CD8-positive, alpha-beta memory T cell (primary cell): ENCODE data around the gene CTSV. TPM values are rescaled to one million over a fixed set of nuclear protein-coding genes. Genes with fewer than 3 reads are reported as not detected.
"Not testable (repeated sequence)": the region's sequence is repeated elsewhere in the genome, so short reads cannot be mapped to it uniquely, and the experiment has no call there.

ENCODE experiments used
- CTCF ChIA-PET: fragments of 350-600 bp; sonication (Branson Sonifier 250); formaldehyde crosslinking; loops from one replicate; lab custom pipeline; 2021; ENCODE audit warnings: antibody characterized with exemption; lab: Charles Lee
- POLR2A ChIA-PET: fragments of 350-600 bp; sonication (Branson Sonifier 250); formaldehyde crosslinking; loops from one replicate; lab custom pipeline; 2021; ENCODE audit warnings: antibody characterized with exemption; lab: Charles Lee
- DNase-seq, 5 donors: peaks; one replicate each; pipeline versions ENCODE4 v3.0.0 to v3.0.0-alpha.2; 2020 to 2022; ENCODE audit warnings: mixed read lengths in 1 of 5
- H3K27ac ChIP-seq: one replicate; pipeline ENCODE4 v1.7.0; 2013; ENCODE audit warnings: low read depth, mild to moderate bottlenecking, low read length, moderate library complexity
- H3K27me3 ChIP-seq: 2 replicates; pipeline ENCODE4 v1.7.0; 2013; ENCODE audit warnings: low read length, mild to moderate bottlenecking; ENCODE audit not compliant: insufficient read depth, poor library complexity, severe bottlenecking
- H3K36me3 ChIP-seq: 2 replicates; pipeline ENCODE4 v1.7.0; 2013; ENCODE audit warnings: mild to moderate bottlenecking, low read length, moderate library complexity; ENCODE audit not compliant: insufficient read depth
- H3K4me1 ChIP-seq: 2 replicates; pipeline ENCODE4 v1.7.0; 2013; ENCODE audit warnings: mild to moderate bottlenecking, low read length, moderate library complexity; ENCODE audit not compliant: insufficient read depth
- H3K4me3 ChIP-seq: 2 replicates; pipeline ENCODE4 v1.7.0; 2013; ENCODE audit warnings: mild to moderate bottlenecking, low read length
- H3K9me3 ChIP-seq: 2 replicates; pipeline ENCODE4 v1.7.0; 2013; ENCODE audit warnings: mild to moderate bottlenecking, low read length
- H3K27ac Mint-ChIP-seq, 8 donors: one replicate each; pipeline ENCODE4 v1.8.0; 2020 to 2021; ENCODE audit warnings: mixed read lengths in 8 of 8, mild to moderate bottlenecking in 6 of 8, inconsistent platforms in 3 of 8, moderate library complexity in 3 of 8
- H3K27me3 Mint-ChIP-seq, 2 donors: one replicate each; pipeline ENCODE4 v1.8.0; 2020 to 2021; ENCODE audit warnings: mixed read lengths in 2 of 2, mild to moderate bottlenecking in 1 of 2, moderate library complexity in 1 of 2
- H3K36me3 Mint-ChIP-seq, 3 donors: one replicate each; pipeline ENCODE4 v1.8.0; 2020 to 2021; ENCODE audit warnings: mixed read lengths in 3 of 3, inconsistent platforms in 1 of 3, mild to moderate bottlenecking in 1 of 3
- H3K4me1 Mint-ChIP-seq, 3 donors: one replicate each; pipeline ENCODE4 v1.8.0; 2020 to 2021; ENCODE audit warnings: mixed read lengths in 3 of 3, inconsistent platforms in 1 of 3, mild to moderate bottlenecking in 1 of 3
- H3K4me3 Mint-ChIP-seq, 7 donors: one replicate each; pipeline ENCODE4 v1.8.0; 2020 to 2021; ENCODE audit warnings: mixed read lengths in 7 of 7, mild to moderate bottlenecking in 6 of 7, moderate library complexity in 4 of 7, inconsistent platforms in 2 of 7
- H3K9me3 Mint-ChIP-seq, 5 donors: one replicate each; pipeline ENCODE4 v1.8.0; 2020 to 2022; ENCODE audit warnings: mixed read lengths in 5 of 5, mild to moderate bottlenecking in 3 of 5, moderate library complexity in 2 of 5, inconsistent platforms in 1 of 5
- polyA plus RNA-seq: library from polyadenylated mRNA; unstranded; fragments of 300-500 nt; fragmentation: Illumina TruSeq; gene quantifications from one replicate; pipeline ENCODE4 v1.2.3, GENCODE V29; 2021
- total RNA-seq, 2 experiments: library from RNA; stranded (reverse); gene quantifications; one replicate each; pipeline ENCODE4 v1.2.3, GENCODE V29; 2021

CTSV gene
- total and polyA plus RNA-seq, 3 experiments from 2014 or later, result 0.28 to 0.53 TPM; not detected in 1

DNA sequence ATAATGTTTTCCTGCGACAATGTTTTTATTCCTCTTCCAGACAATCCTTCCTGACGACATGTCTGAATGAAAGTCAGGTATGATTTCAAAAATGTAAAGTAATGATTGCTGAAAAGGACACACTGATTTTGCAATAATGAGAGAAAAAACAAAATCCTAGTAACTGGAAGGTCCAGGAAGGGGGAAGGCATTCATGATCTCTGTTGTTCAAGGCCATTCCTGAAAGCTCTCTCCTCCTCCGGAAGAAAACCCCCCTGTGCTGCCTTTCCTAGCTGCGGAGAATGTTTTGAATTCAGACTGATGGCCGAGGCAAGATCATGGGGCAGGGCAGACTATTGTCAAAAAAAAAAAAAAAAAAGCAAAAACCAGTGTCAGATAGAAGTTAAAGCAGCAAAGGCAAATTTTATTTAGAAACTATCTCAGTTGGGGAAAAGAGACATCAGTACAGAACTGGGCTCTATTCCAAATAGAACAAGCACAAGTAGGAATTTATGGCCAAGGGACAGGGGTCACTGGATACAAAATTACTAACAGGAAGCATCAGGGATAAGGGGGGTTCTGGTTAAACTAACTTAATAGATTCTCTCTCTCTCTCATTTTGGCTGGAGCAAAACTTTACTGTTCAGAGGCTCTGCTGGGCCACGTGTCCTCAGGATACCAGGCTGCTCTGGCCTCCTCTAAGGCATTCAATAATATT is 36.5 kb upstream of the CTSV start:
- Mint-ChIP-seq H3K36me3 (no peaks in the 10 kb centered on the region), H3K27me3 (peaks cover 55 to 57% of the 10 kb centered on the region in 2 donors), H3K4me3 (no peak overlapping the region), H3K4me1 (no peaks in the 10 kb centered on the region), H3K9me3 (peaks cover 0 to 3% (median 0%) of the 10 kb centered on the region in 5 donors), H3K27ac (no peak overlapping the region)
- Histone ChIP-seq H3K27ac (no peak overlapping the region), H3K36me3 (no peaks in the 10 kb centered on the region), H3K27me3 (no peaks in the 10 kb centered on the region), H3K4me3 (no peak overlapping the region), H3K9me3 (no peaks in the 10 kb centered on the region), H3K4me1 (no peaks in the 10 kb centered on the region)
- ChIA-PET POLR2A (no interaction called here), CTCF (no interaction called here)
- no peak for DNase-seq

DNA sequence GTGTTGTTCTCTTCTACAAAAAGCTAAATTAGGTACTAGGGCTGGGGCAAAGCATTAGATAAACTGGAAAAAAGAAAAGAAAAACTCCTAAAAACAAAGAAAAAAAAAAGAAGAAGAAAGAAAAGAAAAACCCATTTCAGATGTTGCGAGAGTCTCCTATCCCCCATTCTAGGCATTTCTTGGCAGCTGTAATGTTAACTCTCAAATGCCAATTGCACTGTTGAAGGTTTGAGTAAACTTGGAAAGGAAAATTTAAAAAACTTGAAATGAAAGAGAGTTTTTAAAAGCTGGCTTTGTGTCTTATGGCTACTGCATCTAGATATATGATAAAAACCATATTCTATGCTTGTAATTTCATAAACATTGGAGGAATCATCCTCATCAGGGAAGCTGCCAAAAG is 34.6 kb upstream of the CTSV start:
- CTCF ChIA-PET, result no interaction called here

DNA sequence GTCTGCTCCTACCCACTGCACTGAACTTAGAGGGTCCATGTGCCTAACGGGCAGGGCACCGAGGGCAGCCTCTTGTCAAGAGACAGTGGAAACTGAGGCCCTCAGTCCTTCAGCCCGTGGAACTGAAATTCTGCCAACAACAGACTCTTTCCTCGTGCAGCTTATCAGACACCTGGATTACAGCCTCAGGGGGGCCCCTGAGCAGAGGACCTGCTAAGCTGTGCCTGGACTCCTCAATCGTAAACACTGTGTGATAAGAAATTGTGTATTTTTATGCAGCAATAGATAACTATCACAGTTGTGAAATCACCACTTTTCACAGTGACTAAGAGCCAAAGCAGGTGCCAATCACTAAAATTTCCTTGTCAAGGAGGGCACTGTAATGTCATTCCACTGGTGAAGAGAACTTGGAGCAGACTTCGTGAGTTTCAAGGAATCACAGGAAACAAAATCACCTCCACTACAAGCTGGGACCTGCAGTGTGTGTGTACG is 33.4 kb upstream of the CTSV start:
- no peaks in the 10 kb centered on the region for H3K36me3 ChIP-seq
- ChIA-PET POLR2A (no interaction called here), CTCF (no interaction called here)
- DNase-seq, result no peak
- H3K9me3 ChIP-seq, result no peaks in the 10 kb centered on the region
- H3K27ac ChIP-seq, result no peak overlapping the region
- Mint-ChIP-seq H3K4me1 (no peaks in the 10 kb centered on the region), H3K36me3 (no peaks in the 10 kb centered on the region), H3K27me3 (peaks cover 34 to 40% of the 10 kb centered on the region in 2 donors), H3K4me3 (no peak overlapping the region), H3K9me3 (peaks cover 0 to 2% (median 0%) of the 10 kb centered on the region in 5 donors), H3K27ac (no peak overlapping the region)
- H3K4me1 ChIP-seq, result no peaks in the 10 kb centered on the region
- H3K4me3 ChIP-seq, result no peak overlapping the region
- H3K27me3 ChIP-seq, result no peaks in the 10 kb centered on the region

More for the DNA sequence above, 34.6 kb upstream of the CTSV start:
- Mint-ChIP-seq H3K9me3 (peaks cover 0 to 3% (median 0%) of the 10 kb centered on the region in 5 donors), H3K4me3 (no peak overlapping the region), H3K27me3 (peaks cover 41 to 49% of the 10 kb centered on the region in 2 donors), H3K27ac (no peak overlapping the region), H3K36me3 (no peaks in the 10 kb centered on the region), H3K4me1 (no peaks in the 10 kb centered on the region)
- no peak overlapping the region for H3K27ac ChIP-seq
- no peaks in the 10 kb centered on the region for H3K36me3 ChIP-seq
- no peaks in the 10 kb centered on the region for H3K4me1 ChIP-seq
- no peak for DNase-seq
- no peaks in the 10 kb centered on the region for H3K9me3 ChIP-seq
- POLR2A ChIA-PET, result no interaction called here
- H3K4me3 ChIP-seq, result no peak overlapping the region
- no peaks in the 10 kb centered on the region for H3K27me3 ChIP-seq

DNA sequence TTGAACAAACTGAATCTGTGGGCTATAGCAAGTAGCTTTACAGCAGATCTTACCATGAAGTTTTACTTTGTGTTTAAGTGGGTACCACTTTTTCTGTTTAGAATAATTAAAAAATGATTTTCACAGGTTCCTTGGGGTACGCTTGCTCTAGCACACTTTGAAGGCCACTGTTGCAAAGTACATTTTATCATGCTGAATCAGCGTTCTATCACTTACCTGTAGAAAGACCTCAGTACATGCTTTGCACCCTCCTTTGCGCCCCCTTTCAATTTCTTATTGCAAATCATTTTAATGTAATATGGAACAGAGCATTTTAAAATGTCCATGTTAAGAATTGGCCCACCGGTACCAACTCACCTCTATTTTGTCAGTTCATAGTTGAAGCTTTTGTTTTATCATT is 31.4 kb upstream of the CTSV start:
- H3K9me3 Mint-ChIP-seq, result peaks cover 2 to 10% (median 3%) of the 10 kb centered on the region in 5 donors
- H3K4me3 ChIP-seq, H3K27ac ChIP-seq, H3K4me1 ChIP-seq, POLR2A ChIA-PET, H3K9me3 ChIP-seq, H3K27ac Mint-ChIP-seq, DNase-seq, H3K36me3 ChIP-seq, H3K36me3 Mint-ChIP-seq, CTCF ChIA-PET, H3K4me1 Mint-ChIP-seq, H3K4me3 Mint-ChIP-seq, H3K27me3 ChIP-seq: not testable (repeated sequence)
- H3K27me3 Mint-ChIP-seq, result peaks cover 33% of the 10 kb centered on the region in 2 donors

DNA sequence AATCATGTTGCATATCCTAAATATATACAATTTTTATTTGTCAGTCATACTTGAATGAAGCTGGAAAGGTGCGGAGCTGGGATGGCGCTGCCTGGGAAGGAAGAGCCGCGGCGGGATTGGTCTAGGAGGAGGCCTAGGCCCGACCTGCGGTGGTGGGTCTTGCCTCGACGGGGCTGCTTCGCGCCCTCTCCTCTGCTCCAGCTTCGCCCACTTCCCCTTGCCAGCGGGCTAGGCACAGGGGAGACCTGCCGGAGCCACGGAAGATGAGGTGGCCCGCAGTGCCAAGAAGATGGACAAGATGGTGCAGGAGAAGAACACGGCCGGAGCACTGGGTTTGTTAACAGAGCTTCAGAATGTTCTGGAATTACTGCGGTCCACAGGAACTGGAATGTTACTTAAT is 28.5 kb upstream of the CTSV start:
- no peaks in the 10 kb centered on the region for H3K36me3 Mint-ChIP-seq
- H3K27ac ChIP-seq, result no peak overlapping the region
- DNase-seq, result no peak
- no peaks in the 10 kb centered on the region for H3K4me1 Mint-ChIP-seq
- no peak overlapping the region for H3K4me3 ChIP-seq
- no peak overlapping the region for H3K27ac Mint-ChIP-seq
- H3K4me3 Mint-ChIP-seq, result no peak overlapping the region
- H3K4me1 ChIP-seq, result no peaks in the 10 kb centered on the region
- ChIA-PET CTCF (no interaction called here), POLR2A (no interaction called here)
- peaks cover 2 to 13% (median 3%) of the 10 kb centered on the region in 5 donors for H3K9me3 Mint-ChIP-seq
- H3K27me3 ChIP-seq, result no peaks in the 10 kb centered on the region
- peaks cover 15 to 18% of the 10 kb centered on the region in 2 donors for H3K27me3 Mint-ChIP-seq
- H3K9me3 ChIP-seq, result no peaks in the 10 kb centered on the region
- no peaks in the 10 kb centered on the region for H3K36me3 ChIP-seq

DNA sequence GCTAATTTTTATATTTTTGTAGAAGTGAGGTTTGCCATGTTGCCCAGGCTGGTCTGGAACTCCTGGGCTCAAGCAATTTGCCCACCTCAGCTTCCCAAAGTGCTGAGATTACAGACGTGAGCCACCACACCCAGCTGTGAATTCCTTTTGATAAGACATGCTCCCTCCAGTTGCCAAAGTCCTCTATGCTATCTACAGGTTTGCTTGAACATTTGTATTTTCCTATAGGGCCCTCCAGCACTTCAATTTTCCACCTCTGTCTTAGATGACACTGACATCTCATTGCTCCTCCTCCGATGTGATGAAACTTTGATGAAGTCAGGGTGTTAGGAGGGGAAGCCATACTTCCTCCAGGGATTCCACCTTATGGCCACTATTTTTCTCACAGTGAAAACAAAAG is 25.2 kb upstream of the CTSV start:
- H3K4me1 ChIP-seq, result no peaks in the 10 kb centered on the region
- H3K27ac ChIP-seq, result no peak overlapping the region
- H3K9me3 Mint-ChIP-seq, result peaks cover 2 to 13% (median 3%) of the 10 kb centered on the region in 5 donors
- H3K4me3 Mint-ChIP-seq, result no peak overlapping the region
- DNase-seq, result no peak
- H3K9me3 ChIP-seq, result no peaks in the 10 kb centered on the region
- ChIA-PET CTCF (no interaction called here), POLR2A (no interaction called here)
- no peak overlapping the region for H3K27ac Mint-ChIP-seq
- no peaks in the 10 kb centered on the region for H3K36me3 Mint-ChIP-seq
- no peaks in the 10 kb centered on the region for H3K27me3 ChIP-seq
- no peaks in the 10 kb centered on the region for H3K36me3 ChIP-seq
- no peaks in the 10 kb centered on the region for H3K4me1 Mint-ChIP-seq
- H3K27me3 Mint-ChIP-seq, result peaks cover 13 to 28% of the 10 kb centered on the region in 2 donors
- no peak overlapping the region for H3K4me3 ChIP-seq

DNA sequence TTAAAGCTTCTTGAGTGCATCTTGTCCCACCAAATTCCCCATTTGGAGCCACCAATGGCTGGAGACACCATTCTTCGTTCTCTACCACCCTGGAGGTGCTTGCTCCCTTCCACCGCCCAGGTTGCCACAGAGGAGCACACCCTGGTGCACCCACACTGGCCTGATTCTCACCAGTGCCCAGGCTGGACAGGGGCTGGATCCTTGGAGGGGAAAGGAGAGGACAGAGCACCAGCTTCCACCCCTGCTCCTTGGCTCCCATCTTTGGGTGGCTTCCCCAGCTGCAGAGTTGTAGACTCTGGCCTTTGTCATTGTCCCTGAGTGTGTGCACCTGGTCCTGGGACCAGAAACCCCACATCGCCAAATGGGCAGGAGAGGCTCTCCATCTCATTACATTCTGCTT is 21.9 kb upstream of the CTSV start:
- POLR2A ChIA-PET, result no interaction called here
- no peaks in the 10 kb centered on the region for H3K36me3 Mint-ChIP-seq
- peaks cover 12 to 35% of the 10 kb centered on the region in 2 donors for H3K27me3 Mint-ChIP-seq
- H3K9me3 ChIP-seq, result no peaks in the 10 kb centered on the region
- no peak for DNase-seq
- CTCF ChIA-PET, result no interaction called here
- H3K4me1 ChIP-seq, result no peaks in the 10 kb centered on the region
- no peaks in the 10 kb centered on the region for H3K4me1 Mint-ChIP-seq
- H3K4me3 Mint-ChIP-seq, result no peak overlapping the region
- H3K27ac ChIP-seq, result no peak overlapping the region
- peaks cover 0 to 4% (median 2%) of the 10 kb centered on the region in 5 donors for H3K9me3 Mint-ChIP-seq
- H3K4me3 ChIP-seq, result no peak overlapping the region
- H3K27me3 ChIP-seq, result no peaks in the 10 kb centered on the region
- no peaks in the 10 kb centered on the region for H3K36me3 ChIP-seq
- H3K27ac Mint-ChIP-seq, result no peak overlapping the region

DNA sequence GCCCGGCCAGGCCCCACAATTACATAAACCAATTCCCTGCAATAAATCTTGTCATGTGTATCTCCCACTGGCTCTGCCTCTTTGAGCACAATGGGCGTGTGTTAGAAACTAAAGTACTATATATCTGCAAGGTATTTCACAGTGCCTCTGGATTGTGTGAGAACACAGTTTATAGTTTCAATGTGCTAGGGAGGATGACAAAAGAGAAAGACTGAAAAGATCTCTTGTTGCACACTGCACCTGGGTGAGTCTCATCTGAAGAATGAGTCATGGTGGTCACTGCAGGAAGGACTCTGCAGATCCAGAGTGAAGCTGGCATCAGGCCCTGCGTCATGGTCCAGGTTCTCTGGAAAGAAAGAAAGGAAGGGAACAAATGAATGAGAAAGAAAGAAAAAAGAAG is 20.7 kb upstream of the CTSV start:
- POLR2A ChIA-PET, result no interaction called here
- no peaks in the 10 kb centered on the region for H3K4me1 ChIP-seq
- Mint-ChIP-seq H3K9me3 (peaks cover 0 to 2% (median 0%) of the 10 kb centered on the region in 5 donors), H3K4me3 (no peak overlapping the region), H3K27ac (peak overlapping the region in 1 of 8 donors; percentile 29), H3K36me3 (no peaks in the 10 kb centered on the region), H3K27me3 (peaks cover 11 to 36% of the 10 kb centered on the region in 2 donors), H3K4me1 (no peaks in the 10 kb centered on the region)
- H3K27ac ChIP-seq, result no peak overlapping the region
- DNase-seq, result no peak
- CTCF ChIA-PET, result no interaction called here
- no peaks in the 10 kb centered on the region for H3K36me3 ChIP-seq
- H3K27me3 ChIP-seq, result no peaks in the 10 kb centered on the region
- no peaks in the 10 kb centered on the region for H3K9me3 ChIP-seq
- no peak overlapping the region for H3K4me3 ChIP-seq
